ENCODE data around the gene SAMM50.

SAMM50 gene

DNA sequence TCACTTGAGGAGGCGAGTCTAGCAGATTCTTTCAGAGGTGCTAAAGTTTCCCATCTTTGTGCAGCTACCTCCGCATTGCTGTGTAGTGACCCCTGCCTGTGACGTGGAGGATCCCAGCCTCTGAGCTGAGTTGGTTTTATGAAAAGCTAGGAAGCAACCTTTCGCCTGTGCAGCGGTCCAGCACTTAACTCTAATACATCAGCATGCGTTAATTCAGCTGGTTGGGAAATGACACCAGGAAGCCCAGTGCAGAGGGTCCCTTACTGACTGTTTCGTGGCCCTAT is 8.9 kb upstream of the SAMM50 start:
- DNase-seq, result no peak

DNA sequence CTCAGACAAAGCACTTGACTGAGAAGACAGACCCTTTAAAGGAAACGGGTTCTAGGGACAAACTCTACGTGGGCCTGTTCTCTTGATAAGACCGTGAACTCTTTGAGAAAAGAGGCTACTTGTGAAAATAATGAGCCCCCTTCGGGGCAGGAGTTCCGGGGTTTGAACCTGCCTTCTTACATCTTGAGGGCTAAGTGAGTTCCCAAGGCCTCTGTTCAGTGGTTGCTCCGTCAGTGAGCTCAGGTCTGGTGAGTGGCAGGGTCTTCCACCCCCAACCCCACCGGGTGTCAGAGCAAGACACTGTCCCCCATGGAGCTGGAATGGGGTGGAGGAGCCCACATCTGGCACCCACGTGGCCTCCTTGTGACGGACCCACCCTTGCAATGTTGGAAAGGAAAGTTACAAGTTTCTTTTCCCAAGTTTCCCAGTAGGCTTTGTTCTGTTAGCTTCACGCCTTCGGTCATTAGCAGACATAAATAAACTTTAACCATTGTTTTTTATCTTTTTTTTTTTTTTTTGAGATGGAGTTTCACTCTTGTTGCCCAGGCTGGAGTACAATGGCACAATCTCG is 6.3 kb upstream of the SAMM50 start:
- DNase-seq, result no peak

GRCh38 chr22:43951391-43951790 is 3.9 kb upstream of the SAMM50 start:
- DNase-seq, result no peak

- DNase-seq, result no peak
Observed at GRCh38 chr22:43951966-43952365, 3.3 kb upstream of the SAMM50 start.

- peak; percentile 48 for DNase-seq
Observed at GRCh38 chr22:43953988-43954785, 1.1 kb upstream of the SAMM50 start.

DNA sequence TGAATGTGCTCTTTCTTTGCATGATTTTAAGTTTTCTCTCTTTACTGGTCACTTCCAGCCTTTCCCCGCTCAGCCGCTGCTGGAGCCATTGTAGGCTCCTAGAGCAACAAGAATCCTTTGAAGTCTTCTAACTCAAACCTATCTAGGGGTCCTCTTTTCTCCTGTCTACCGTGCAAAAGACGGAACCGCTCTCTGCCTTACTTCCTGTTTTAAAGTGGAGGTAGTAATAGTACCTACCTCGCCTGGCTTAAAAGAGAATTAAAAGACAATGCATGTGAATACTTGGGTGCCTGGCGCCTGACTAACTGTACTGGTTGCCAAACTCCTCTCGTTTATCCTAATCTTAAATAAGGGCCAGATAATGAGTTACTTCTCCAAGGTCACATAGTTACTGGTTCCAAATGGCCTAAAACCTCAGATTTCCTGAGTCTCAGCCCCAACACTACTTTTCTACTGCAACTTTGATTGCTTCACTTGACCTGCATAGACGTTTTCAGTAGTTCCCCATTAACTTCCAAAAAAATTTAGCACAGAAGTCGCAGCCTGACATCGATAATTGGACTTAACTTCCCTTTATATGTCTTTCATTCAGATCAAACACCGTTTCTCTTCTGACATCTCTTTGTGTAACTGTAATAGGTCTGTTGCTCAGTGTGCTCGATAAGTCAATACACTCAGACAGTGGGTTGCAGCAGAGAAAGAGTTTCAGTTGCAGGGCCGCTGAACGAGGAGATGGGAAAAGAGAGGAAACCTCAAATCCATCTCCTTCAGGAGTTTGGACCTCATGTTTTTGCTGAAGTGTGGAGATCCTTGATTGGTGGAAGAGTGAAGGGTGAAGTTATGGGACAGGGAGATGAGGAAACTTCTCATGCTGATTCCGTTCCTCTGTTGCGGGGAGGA is 891 bp downstream of the SAMM50 start:
- peak; percentile 70 for DNase-seq

- DNase-seq, result no peak
Observed at GRCh38 chr22:43956805-43957463, 1.7 kb downstream of the SAMM50 start.

DNA sequence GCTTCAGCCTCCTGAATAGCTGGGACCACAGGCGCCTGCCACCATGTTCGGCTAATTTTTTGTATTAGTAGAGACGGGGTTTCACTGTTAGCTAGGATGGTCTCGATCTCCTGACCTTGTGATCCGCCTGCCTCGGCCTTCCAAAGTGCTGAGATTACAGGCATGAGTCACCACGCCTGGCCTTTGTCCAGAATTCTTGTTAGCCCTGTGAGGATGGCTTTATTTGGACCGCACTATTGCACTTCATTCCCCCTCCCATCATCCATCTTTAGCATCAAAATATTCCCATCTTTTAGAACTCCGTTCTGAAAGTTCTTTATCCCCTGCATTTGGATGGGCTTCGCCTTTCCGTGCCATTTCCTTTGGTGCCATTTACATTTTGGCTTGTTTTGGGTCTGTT is 2.6 kb downstream of the SAMM50 start:
- DNase-seq, result no peak

- no peak for DNase-seq
Observed at GRCh38 chr22:43964314-43964857, 9.1 kb downstream of the SAMM50 start.

- no peak for DNase-seq
Observed at GRCh38 chr22:43967069-43967468, 11.8 kb downstream of the SAMM50 start.

GRCh38 chr22:43968614-43969013 is 13.4 kb downstream of the SAMM50 start:
- DNase-seq, result no peak

GRCh38 chr22:43969021-43969878 is 14.0 kb downstream of the SAMM50 start:
- DNase-seq, result no peak

GRCh38 chr22:43969989-43970755 is 14.9 kb downstream of the SAMM50 start:
- no peak for DNase-seq

DNA sequence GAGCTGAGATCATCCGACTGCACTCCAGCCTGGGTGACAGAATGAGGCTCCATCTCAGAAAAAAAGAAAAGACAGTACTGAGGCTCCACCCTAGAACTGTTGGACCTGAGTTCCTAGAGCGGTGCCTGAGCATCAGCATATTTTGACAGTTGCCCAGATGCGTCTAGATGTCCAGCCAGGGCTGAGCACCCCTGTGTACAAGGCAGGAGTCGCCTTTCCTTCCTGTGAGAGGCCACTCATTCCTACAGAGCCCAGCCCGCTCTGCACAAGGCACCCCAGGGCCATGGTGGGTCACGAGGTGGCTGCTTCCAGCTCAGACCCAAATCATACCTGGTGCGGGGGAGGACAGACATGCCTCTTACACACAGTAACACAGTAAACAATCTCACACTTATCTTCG is 15.9 kb downstream of the SAMM50 start:
- no peak for DNase-seq

DNA sequence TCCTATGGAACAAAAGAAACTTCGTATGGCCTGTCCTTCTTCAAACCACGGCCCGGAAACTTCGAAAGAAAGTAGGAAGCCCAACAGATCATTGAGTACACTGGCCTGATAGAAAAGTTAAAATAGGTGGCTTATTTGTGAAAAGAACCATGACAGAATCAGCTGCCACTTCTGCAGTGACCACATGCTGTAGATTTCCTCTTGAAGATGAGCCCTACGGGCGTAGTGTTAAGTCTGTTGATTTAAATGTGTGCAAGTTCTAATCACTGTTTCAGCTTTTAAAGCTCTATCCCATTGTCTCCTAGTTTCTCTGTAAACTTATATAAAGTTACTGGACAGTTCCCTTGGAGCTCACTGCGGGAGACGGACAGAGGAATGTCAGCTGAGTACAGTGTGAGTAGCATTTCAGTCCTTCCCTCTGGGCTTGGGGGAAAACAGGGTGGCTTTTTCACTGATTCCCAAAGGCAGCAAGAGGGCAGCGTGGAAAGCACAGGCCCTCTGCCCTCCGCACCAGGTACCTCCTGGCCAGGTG is 17.8 kb downstream of the SAMM50 start:
- no peak for DNase-seq

GRCh38 chr22:43974028-43974545 is 18.8 kb downstream of the SAMM50 start:
- DNase-seq, result no peak

DNA sequence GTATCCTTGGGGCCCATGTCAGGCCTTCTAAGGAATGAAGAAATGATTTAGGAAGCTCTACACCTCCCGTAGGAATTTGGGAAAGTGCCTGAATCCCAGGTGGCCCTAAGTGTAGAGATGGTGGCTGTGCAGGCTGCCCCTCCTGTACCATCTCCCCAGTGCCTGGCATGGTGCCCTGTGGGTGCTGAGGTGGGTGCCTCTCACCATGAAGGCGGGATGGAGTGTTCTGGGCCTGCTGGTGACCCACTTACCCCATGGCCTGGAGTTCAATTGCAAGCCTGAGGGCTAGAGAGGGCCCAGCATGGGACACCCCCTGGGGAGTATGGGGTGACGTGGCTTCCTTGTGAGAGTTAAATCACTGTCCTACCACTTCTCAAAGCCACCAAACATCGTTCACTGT is 19.8 kb downstream of the SAMM50 start:
- no peak for DNase-seq

GRCh38 chr22:43976861-43977795 is 21.9 kb downstream of the SAMM50 start:
- no peak for DNase-seq

GRCh38 chr22:43978558-43978957 is 23.3 kb downstream of the SAMM50 start:
- no peak for DNase-seq

DNA sequence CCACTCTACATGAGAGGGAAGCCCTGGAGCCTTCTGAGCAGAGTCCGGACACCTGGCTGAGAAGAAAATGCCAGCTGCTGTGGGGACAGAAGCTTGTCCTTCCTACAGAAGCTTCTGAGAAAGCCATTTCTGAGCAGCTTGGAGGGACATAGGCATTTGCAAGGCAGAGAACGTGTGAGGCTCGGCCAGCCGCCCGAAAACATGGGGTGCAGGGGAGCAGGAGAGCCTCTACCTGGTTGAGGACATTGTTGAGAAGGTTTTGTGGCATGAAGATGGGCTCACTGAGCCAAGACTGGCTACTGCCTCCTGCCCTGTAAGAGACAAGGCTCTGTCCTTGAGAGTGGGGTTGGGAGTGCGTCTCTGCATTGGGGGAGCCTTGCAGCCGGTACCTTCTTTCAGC is 25.3 kb downstream of the SAMM50 start:
- DNase-seq, result no peak

Data from OCI-M1 (cell line).